Trophoblast cell (in vitro differentiated cells and primary cell): ENCODE results near the gene DNAAF3.

Experiments used
- DNase-seq, 2 donors: peaks; one replicate each; pipeline ENCODE4 v3.0.0-alpha.2; 2016
- H2AFZ ChIP-seq: 2 replicates; pipeline ENCODE4 v1.6.1; 2013; ENCODE audit warnings: low read length, moderate library complexity, mild to moderate bottlenecking; ENCODE audit not compliant: insufficient read depth, poor library complexity
- H2AK5ac ChIP-seq: 2 replicates; pipeline ENCODE4 v1.6.1; 2013; ENCODE audit warnings: mild to moderate bottlenecking, low read length
- H2BK120ac ChIP-seq: 2 replicates; pipeline ENCODE4 v1.6.1; 2013; ENCODE audit warnings: low read length, mild to moderate bottlenecking, moderate library complexity; ENCODE audit not compliant: insufficient read depth, poor library complexity
- H2BK12ac ChIP-seq: 2 replicates; pipeline ENCODE4 v1.6.1; 2013; ENCODE audit warnings: mild to moderate bottlenecking, low read length, moderate library complexity
- H2BK5ac ChIP-seq: 2 replicates; pipeline ENCODE4 v1.6.1; 2013; ENCODE audit warnings: low read length, low read depth, moderate library complexity, mild to moderate bottlenecking; ENCODE audit not compliant: poor library complexity
- H3K14ac ChIP-seq: 2 replicates; pipeline ENCODE4 v1.6.1; 2013; ENCODE audit warnings: mild to moderate bottlenecking, low read length
- H3K18ac ChIP-seq: 2 replicates; pipeline ENCODE4 v1.6.1; 2013; ENCODE audit warnings: mild to moderate bottlenecking, low read length
- H3K23ac ChIP-seq: 2 replicates; pipeline ENCODE4 v1.6.1; 2013; ENCODE audit warnings: low read length
- H3K27ac ChIP-seq: 2 replicates; pipeline ENCODE4 v1.5.1; 2013; ENCODE audit warnings: low read depth, mild to moderate bottlenecking, inconsistent platforms, low read length, moderate library complexity
- H3K27me3 ChIP-seq: 2 replicates; pipeline ENCODE4 v1.6.1; 2013; ENCODE audit warnings: inconsistent platforms, mild to moderate bottlenecking, low read length, moderate library complexity; ENCODE audit not compliant: insufficient read depth
- H3K36me3 ChIP-seq, 2 experiments: 1 replicate in 1 of 2; 2 replicates in 1 of 2; pipeline ENCODE4 v1.6.1; 2013; ENCODE audit warnings: low read length in 2 of 2, mild to moderate bottlenecking in 2 of 2, moderate library complexity in 1 of 2; ENCODE audit not compliant: insufficient read depth in 2 of 2, control insufficient read depth in 1 of 2
- H3K4ac ChIP-seq: 2 replicates; pipeline ENCODE4 v1.6.1; 2013; ENCODE audit warnings: low read depth, mild to moderate bottlenecking, low read length, moderate library complexity
- H3K4me1 ChIP-seq, 2 experiments: 1 replicate in 1 of 2; 2 replicates in 1 of 2; pipeline ENCODE4 v1.6.1; 2013; ENCODE audit warnings: low read length in 2 of 2, mild to moderate bottlenecking in 2 of 2, moderate library complexity in 1 of 2; ENCODE audit not compliant: insufficient read depth in 2 of 2, control insufficient read depth in 1 of 2
- H3K4me2 ChIP-seq: 2 replicates; pipeline ENCODE4 v1.6.1; 2013; ENCODE audit warnings: inconsistent platforms, mild to moderate bottlenecking, low read length, moderate library complexity
- H3K4me3 ChIP-seq: 2 replicates; pipeline ENCODE4 v1.5.1; 2013; ENCODE audit warnings: mild to moderate bottlenecking, low read depth, low read length, inconsistent platforms
- H3K79me1 ChIP-seq: one replicate; pipeline ENCODE4 v1.6.1; 2013; ENCODE audit warnings: low read length
- H3K79me2 ChIP-seq: 2 replicates; pipeline ENCODE4 v1.6.1; 2013; ENCODE audit warnings: low read length, mild to moderate bottlenecking; ENCODE audit not compliant: control insufficient read depth, insufficient read depth, poor library complexity
- H3K9ac ChIP-seq: 2 replicates; pipeline ENCODE4 v1.6.1; 2013; ENCODE audit warnings: mild to moderate bottlenecking, low read length
- H3K9me3 ChIP-seq: 2 replicates; pipeline ENCODE4 v1.6.1; 2013; ENCODE audit warnings: low read depth, mild to moderate bottlenecking, control low read depth, inconsistent platforms, low read length; ENCODE audit not compliant: insufficient read depth
- H4K12ac ChIP-seq: 2 replicates; pipeline ENCODE4 v1.6.1; 2013; ENCODE audit warnings: low read depth, mild to moderate bottlenecking, low read length, moderate library complexity
- H4K8ac ChIP-seq: 2 replicates; pipeline ENCODE4 v1.6.1; 2013; ENCODE audit warnings: low read depth, mild to moderate bottlenecking, low read length, moderate library complexity
- H4K91ac ChIP-seq: one replicate; pipeline ENCODE4 v1.6.1; 2013; ENCODE audit warnings: low read depth, mild to moderate bottlenecking, low read length, moderate library complexity
- WGBS: extraction: QIAGEN DNeasy Blood & Tissue Kit; methylation state at CpG from one replicate; pipeline ENCODE4 v1.1.7; 2013; ENCODE audit warnings: missing lambda C conversion rate; ENCODE audit not compliant: insufficient read length, insufficient coverage; ENCODE audit errors: extremely low coverage; 5-methylcytosine and 5-hydroxymethylcytosine counted together

DNAAF3 gene

GRCh38 chr19:55179606-55180484, 13.4 kb upstream of the DNAAF3 start, which contains the start of gene SYT5:
SYT5 (minus strand) TSS chr19:55180289; CDS start chr19:55179041, 1,248 bp downstream.
- Histone ChIP-seq H4K12ac (no peak within 1 kb of the TSS), H3K14ac (no peak within 1 kb of the TSS), H4K91ac (no peak within 1 kb of the TSS), H2BK5ac (no peak within 1 kb of the TSS), H2AK5ac (no peak within 1 kb of the TSS), H3K23ac (no peak within 1 kb of the TSS), H3K9ac (no peak within 1 kb of the TSS), H3K36me3 (no peaks in the 10 kb centered on the region), H2BK120ac (no peak within 1 kb of the TSS), H3K4me2 (peak within 1 kb of the TSS; percentile 53), H3K18ac (no peak within 1 kb of the TSS), H3K4ac (no peak within 1 kb of the TSS), H3K79me2 (no peaks in the 10 kb centered on the region), H2AFZ (no peak within 1 kb of the TSS), H3K27ac (no peak within 1 kb of the TSS), H3K27me3 (peaks cover 14% of the 10 kb centered on the region), H3K4me1 (peaks cover 0 to 10% of the 10 kb centered on the region in 2 experiments), H3K4me3 (peak within 1 kb of the TSS; percentile 48), H4K8ac (no peak within 1 kb of the TSS), H2BK12ac (no peak within 1 kb of the TSS), H3K79me1 (no peaks in the 10 kb centered on the region), H3K9me3 (peaks cover 14% of the 10 kb centered on the region)
- WGBS, result no CpG with 5 or more reads among the region's 68 CpGs
- DNase-seq, result peak in 1 of 2 donors; percentile 52

DNA sequence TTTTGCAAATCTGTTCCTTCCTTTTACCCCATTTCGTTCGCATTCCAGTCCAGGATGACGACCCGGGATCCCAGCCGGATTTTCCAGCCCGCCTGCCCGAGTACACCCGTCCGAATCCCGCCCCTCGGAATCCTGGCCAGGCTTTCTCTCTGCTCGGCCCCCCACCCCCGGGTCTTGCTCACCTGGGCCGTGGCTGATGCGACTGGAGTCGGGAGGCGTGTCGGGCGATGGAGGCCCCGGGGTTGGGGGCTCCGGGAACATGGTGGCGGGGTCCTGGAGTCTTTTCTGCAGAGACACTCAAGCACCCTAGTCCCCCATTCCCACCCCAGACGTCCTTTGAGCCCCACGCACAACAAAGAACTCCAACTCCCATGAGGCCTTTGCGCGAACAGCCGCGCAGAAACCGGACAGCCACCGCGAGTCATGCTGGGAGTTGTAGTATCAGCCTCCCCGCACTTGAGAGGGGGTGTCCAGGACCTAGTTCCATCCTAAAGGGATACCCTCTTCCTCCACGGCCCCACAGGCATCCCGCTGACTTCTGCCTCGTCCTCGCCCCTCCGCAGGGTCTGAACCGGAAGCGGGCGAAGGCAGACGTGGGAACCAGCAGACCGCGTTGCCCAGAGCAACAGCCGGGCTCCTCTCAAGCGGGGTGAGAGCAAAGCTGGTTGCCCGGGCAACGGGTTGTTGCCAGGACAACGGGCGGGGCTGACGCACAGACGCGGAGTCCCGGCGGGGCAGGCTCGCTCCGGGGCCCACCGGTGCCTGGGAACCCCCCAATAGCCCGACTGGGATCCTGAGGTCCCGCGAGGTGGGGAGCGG, 12.6 kb upstream of the DNAAF3 start:
- no peak overlapping the region for H2AK5ac ChIP-seq
- no peak overlapping the region for H2AFZ ChIP-seq
- no peak overlapping the region for H2BK12ac ChIP-seq
- peaks cover 19% of the 10 kb centered on the region for H3K9me3 ChIP-seq
- H3K36me3 ChIP-seq, result no peaks in the 10 kb centered on the region
- peak overlapping the region; percentile 53 for H3K4me2 ChIP-seq
- H3K79me2 ChIP-seq, result no peaks in the 10 kb centered on the region
- peak overlapping the region; percentile 48 for H3K4me3 ChIP-seq
- H3K4me1 ChIP-seq, result peaks cover 0 to 10% of the 10 kb centered on the region in 2 experiments
- WGBS, result no CpG with 5 or more reads among the region's 61 CpGs
- no peak overlapping the region for H3K4ac ChIP-seq
- H2BK5ac ChIP-seq, result no peak overlapping the region
- no peak overlapping the region for H2BK120ac ChIP-seq
- H3K14ac ChIP-seq, result no peak overlapping the region
- no peak overlapping the region for H3K27ac ChIP-seq
- no peaks in the 10 kb centered on the region for H3K79me1 ChIP-seq
- H3K18ac ChIP-seq, result no peak overlapping the region
- DNase-seq, result peak in 1 of 2 donors; percentile 54
- H4K8ac ChIP-seq, result no peak overlapping the region
- H4K91ac ChIP-seq, result no peak overlapping the region
- H3K9ac ChIP-seq, result no peak overlapping the region
- no peak overlapping the region for H3K23ac ChIP-seq
- H3K27me3 ChIP-seq, result peaks cover 16% of the 10 kb centered on the region
- H4K12ac ChIP-seq, result no peak overlapping the region

GRCh38 chr19:55176076-55176475, 9.7 kb upstream of the DNAAF3 start:
- peaks cover 33% of the 10 kb centered on the region for H3K27me3 ChIP-seq
- no peak for DNase-seq
- peaks cover 0 to 17% of the 10 kb centered on the region in 2 experiments for H3K4me1 ChIP-seq
- H4K12ac ChIP-seq, result no peak overlapping the region
- H2AFZ ChIP-seq, result no peak overlapping the region
- no peak overlapping the region for H3K23ac ChIP-seq
- no peak overlapping the region for H2AK5ac ChIP-seq
- no peak overlapping the region for H2BK5ac ChIP-seq
- H3K4me3 ChIP-seq, result no peak overlapping the region
- no peak overlapping the region for H3K4me2 ChIP-seq
- no peaks in the 10 kb centered on the region for H3K36me3 ChIP-seq
- no peak overlapping the region for H3K14ac ChIP-seq
- H3K4ac ChIP-seq, result no peak overlapping the region
- H4K8ac ChIP-seq, result no peak overlapping the region
- H2BK12ac ChIP-seq, result no peak overlapping the region
- no peaks in the 10 kb centered on the region for H3K79me1 ChIP-seq
- no peak overlapping the region for H3K27ac ChIP-seq
- peaks cover 26% of the 10 kb centered on the region for H3K9me3 ChIP-seq
- no peak overlapping the region for H3K18ac ChIP-seq
- WGBS, result no CpG with 5 or more reads among the region's 2 CpGs
- no peak overlapping the region for H4K91ac ChIP-seq
- H2BK120ac ChIP-seq, result no peak overlapping the region
- no peak overlapping the region for H3K9ac ChIP-seq
- no peaks in the 10 kb centered on the region for H3K79me2 ChIP-seq

- Histone ChIP-seq H3K4me3 (no peak overlapping the region), H3K9ac (no peak overlapping the region), H3K18ac (no peak overlapping the region), H3K14ac (no peak overlapping the region), H3K9me3 (peaks cover 24% of the 10 kb centered on the region), H3K23ac (no peak overlapping the region), H4K91ac (no peak overlapping the region), H3K27me3 (peaks cover 28% of the 10 kb centered on the region), H2AK5ac (no peak overlapping the region), H3K4ac (no peak overlapping the region), H3K4me1 (peaks cover 0 to 17% of the 10 kb centered on the region in 2 experiments), H4K12ac (no peak overlapping the region), H2BK12ac (no peak overlapping the region), H4K8ac (no peak overlapping the region), H2AFZ (no peak overlapping the region), H3K27ac (no peak overlapping the region), H3K36me3 (no peaks in the 10 kb centered on the region), H3K4me2 (no peak overlapping the region), H2BK120ac (no peak overlapping the region), H2BK5ac (no peak overlapping the region), H3K79me1 (no peaks in the 10 kb centered on the region), H3K79me2 (no peaks in the 10 kb centered on the region)
- no CpG with 5 or more reads among the region's 43 CpGs for WGBS
- no peak for DNase-seq
Measured at GRCh38 chr19:55175117-55175867, 8.9 kb upstream of the DNAAF3 start.
